Skin epidermis (tissue), 12 donors: Measurements from ENCODE around the gene NCOA3.

Source experiments
- H3K27ac ChIP-seq, 21 experiments: fragments of 200-600 bp; sonication (generic) in 11 of 21; one replicate each; pipeline ENCODE4 v1.5.0; 2020; ENCODE audit warnings: mild to moderate bottlenecking in 3 of 21, inconsistent platforms in 2 of 21, moderate library complexity in 2 of 21
- H3K4me3 ChIP-seq, 7 experiments: fragments of 200-600 bp; sonication (generic) in 2 of 7; one replicate each; pipeline ENCODE4 v1.5.0; 2020; ENCODE audit warnings: inconsistent platforms in 2 of 7, mild to moderate bottlenecking in 2 of 7, moderate library complexity in 1 of 7

Gene NCOA3

GRCh38 chr20:47669927-47670890 is 168.5 kb downstream of the NCOA3 start:
- Histone ChIP-seq H3K4me3 (no peak overlapping the region), H3K27ac (no peak overlapping the region)

- Histone ChIP-seq H3K4me3 (no peak overlapping the region), H3K27ac (no peak overlapping the region)
Observed at GRCh38 chr20:47670913-47671312, 169.2 kb downstream of the NCOA3 start.

- H3K27ac ChIP-seq, result no peak overlapping the region
- H3K4me3 ChIP-seq, result no peak overlapping the region
Observed at GRCh38 chr20:47672166-47672565, 170.5 kb downstream of the NCOA3 start.

GRCh38 chr20:47672886-47673670 is 171.4 kb downstream of the NCOA3 start:
- Histone ChIP-seq H3K4me3 (no peak overlapping the region), H3K27ac (no peak overlapping the region)

- no peak overlapping the region for H3K4me3 ChIP-seq
- no peak overlapping the region for H3K27ac ChIP-seq
Observed at GRCh38 chr20:47673671-47673955, 171.9 kb downstream of the NCOA3 start.

- Histone ChIP-seq H3K27ac (no peak overlapping the region), H3K4me3 (no peak overlapping the region)
Observed at GRCh38 chr20:47674145-47674544, 172.5 kb downstream of the NCOA3 start.

GRCh38 chr20:47674686-47675085 is 173.0 kb downstream of the NCOA3 start:
- no peak overlapping the region for H3K27ac ChIP-seq
- no peak overlapping the region for H3K4me3 ChIP-seq

- Histone ChIP-seq H3K4me3 (no peak overlapping the region), H3K27ac (no peak overlapping the region)
Observed at GRCh38 chr20:47675190-47676142, 173.8 kb downstream of the NCOA3 start.

GRCh38 chr20:47676219-47676721 is 174.6 kb downstream of the NCOA3 start:
- Histone ChIP-seq H3K27ac (no peak overlapping the region), H3K4me3 (no peak overlapping the region)

GRCh38 chr20:47676912-47677634 is 175.4 kb downstream of the NCOA3 start:
- H3K4me3 ChIP-seq, result no peak overlapping the region
- no peak overlapping the region for H3K27ac ChIP-seq

- no peak overlapping the region for H3K27ac ChIP-seq
- no peak overlapping the region for H3K4me3 ChIP-seq
Observed at GRCh38 chr20:47677635-47678453, 176.2 kb downstream of the NCOA3 start.

- Histone ChIP-seq H3K27ac (no peak overlapping the region), H3K4me3 (no peak overlapping the region)
Observed at GRCh38 chr20:47678536-47678935, 176.8 kb downstream of the NCOA3 start.

- Histone ChIP-seq H3K4me3 (no peak overlapping the region), H3K27ac (no peak overlapping the region)
Observed at GRCh38 chr20:47679462-47679861, 177.8 kb downstream of the NCOA3 start.

GRCh38 chr20:47680804-47681529 is 179.3 kb downstream of the NCOA3 start:
- Histone ChIP-seq H3K27ac (no peak overlapping the region), H3K4me3 (no peak overlapping the region)

GRCh38 chr20:47682028-47682783 is 180.5 kb downstream of the NCOA3 start:
- Histone ChIP-seq H3K4me3 (no peak overlapping the region), H3K27ac (peak overlapping the region in 6 of 21 experiments; percentile 6 to 52 (median 36))

GRCh38 chr20:47682916-47683315 is 181.2 kb downstream of the NCOA3 start:
- peak overlapping the region in 3 of 21 experiments; percentile 3 to 52 (median 34) for H3K27ac ChIP-seq
- no peak overlapping the region for H3K4me3 ChIP-seq
